Bronchial epithelial cell (primary cell): Measurements from ENCODE around the gene F13A1. TPM values are rescaled to one million over a fixed set of nuclear protein-coding genes. Genes with fewer than 3 reads are reported as not detected.

Experiments
- DNase-seq: peaks from one replicate; pipeline ENCODE4 v3.0.0-alpha.2; 2010; ENCODE audit warnings: low read depth
- FAIRE-seq: peaks from 2 replicates; lab custom pipeline; 2011; peaks lifted over from hg19 to GRCh38; lab: Jason Lieb, UNC
- H3K27me3 ChIP-seq: 2 replicates; pipeline ENCODE4 v1.5.1; 2011; ENCODE audit warnings: low read length; ENCODE audit not compliant: control insufficient read depth, insufficient read depth
- H3K36me3 ChIP-seq: 2 replicates; pipeline ENCODE4 v1.5.1; 2011; ENCODE audit warnings: low read length; ENCODE audit not compliant: control insufficient read depth, insufficient read depth
- H3K4me3 ChIP-seq: 2 replicates; pipeline ENCODE4 v1.5.1; 2011; ENCODE audit warnings: mild to moderate bottlenecking, low read depth, low read length, control low read depth
- total RNA-seq: library from RNA; depleted of rRNA; stranded (reverse); fragments of >200 nt; gene quantifications from 2 replicates; pipeline ENCODE4 v1.2.1, GENCODE V29; 2014
- TF ChIP-seq, protein P1 (sequence below): IDR thresholded peaks from 2 replicates; pipeline ENCODE4 v1.5.1; 2011; ENCODE audit warnings: mild to moderate bottlenecking, moderate library complexity, low read length, control low read depth, inconsistent platforms; ENCODE audit not compliant: insufficient read depth, severe bottlenecking

F13A1 gene
- total RNA-seq, 1 donor from 2014 or later: not detected

DNA sequence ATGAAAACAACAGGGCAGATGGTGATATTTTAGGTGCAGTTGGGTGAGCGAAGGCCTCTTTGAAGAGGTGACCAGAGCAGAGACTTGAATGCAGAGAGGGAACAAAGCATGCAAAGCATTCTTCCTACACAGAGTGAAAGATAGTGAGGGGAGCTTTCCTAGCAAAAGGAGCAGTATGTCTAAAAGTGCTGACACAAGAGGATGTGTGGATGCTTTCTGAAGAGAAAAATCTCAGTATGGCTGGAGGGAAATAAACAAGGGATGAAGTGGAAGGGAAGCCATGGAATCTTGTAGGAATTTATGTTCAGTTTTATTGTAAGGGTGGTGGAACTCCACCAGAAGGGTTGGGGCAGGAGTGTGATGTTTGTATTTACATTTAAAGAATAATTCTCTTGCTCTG lies 128.6 kb downstream of the F13A1 start:
- no peaks in the 10 kb centered on the region for H3K36me3 ChIP-seq
- TF ChIP-seq, protein P1, sequence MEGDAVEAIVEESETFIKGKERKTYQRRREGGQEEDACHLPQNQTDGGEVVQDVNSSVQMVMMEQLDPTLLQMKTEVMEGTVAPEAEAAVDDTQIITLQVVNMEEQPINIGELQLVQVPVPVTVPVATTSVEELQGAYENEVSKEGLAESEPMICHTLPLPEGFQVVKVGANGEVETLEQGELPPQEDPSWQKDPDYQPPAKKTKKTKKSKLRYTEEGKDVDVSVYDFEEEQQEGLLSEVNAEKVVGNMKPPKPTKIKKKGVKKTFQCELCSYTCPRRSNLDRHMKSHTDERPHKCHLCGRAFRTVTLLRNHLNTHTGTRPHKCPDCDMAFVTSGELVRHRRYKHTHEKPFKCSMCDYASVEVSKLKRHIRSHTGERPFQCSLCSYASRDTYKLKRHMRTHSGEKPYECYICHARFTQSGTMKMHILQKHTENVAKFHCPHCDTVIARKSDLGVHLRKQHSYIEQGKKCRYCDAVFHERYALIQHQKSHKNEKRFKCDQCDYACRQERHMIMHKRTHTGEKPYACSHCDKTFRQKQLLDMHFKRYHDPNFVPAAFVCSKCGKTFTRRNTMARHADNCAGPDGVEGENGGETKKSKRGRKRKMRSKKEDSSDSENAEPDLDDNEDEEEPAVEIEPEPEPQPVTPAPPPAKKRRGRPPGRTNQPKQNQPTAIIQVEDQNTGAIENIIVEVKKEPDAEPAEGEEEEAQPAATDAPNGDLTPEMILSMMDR: no peak
- FAIRE-seq: no peak

DNA sequence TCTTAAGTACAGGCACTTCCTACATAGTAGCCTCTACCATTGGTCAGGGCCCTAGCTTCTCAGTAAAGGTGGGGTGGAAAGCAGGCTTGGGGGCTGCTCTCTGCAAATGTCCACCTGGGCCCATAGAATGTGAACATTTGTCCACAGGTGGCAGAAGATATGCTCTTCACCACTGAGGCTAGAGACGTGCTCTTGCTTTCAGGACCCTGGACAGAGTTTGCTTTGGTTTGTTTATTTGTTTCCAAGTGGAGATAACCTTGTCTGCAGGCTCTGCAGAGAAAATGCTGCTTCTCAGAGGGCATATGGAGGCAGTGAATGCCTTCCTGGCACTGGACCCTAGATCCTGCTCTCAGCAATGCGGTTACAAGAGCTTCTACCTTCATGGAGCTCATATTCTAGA lies 129.0 kb downstream of the F13A1 start:
- DNase-seq (no peak), FAIRE-seq (no peak)
- Histone ChIP-seq H3K36me3 (no peaks in the 10 kb centered on the region), H3K4me3 (no peak overlapping the region), H3K27me3 (no peaks in the 10 kb centered on the region)
- TF ChIP-seq, protein P1: no peak

More for the DNA sequence above, 128.6 kb downstream of the F13A1 start:
- H3K27me3 ChIP-seq: no peaks in the 10 kb centered on the region
- DNase-seq: no peak
- no peak overlapping the region for H3K4me3 ChIP-seq

DNA sequence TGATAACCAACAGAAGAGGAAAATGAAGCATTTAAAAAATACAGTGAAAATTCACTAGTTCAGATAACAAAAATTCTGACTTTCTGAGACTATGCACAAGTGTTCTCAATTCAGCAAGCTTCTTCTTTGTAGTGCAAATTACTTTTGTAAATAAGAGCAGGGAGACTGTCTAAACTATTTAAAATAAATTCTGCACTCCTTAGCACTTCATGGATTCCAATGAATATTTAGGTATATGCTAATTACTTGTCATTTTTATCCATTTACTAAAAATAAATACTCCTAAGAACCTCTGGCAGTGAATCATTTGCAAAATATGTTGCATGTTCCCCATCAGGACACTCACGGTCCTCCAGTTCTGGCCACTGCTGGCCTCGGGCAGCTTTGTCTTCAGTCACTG lies 139.8 kb downstream of the F13A1 start:
- H3K4me3 ChIP-seq: no peak overlapping the region
- H3K27me3 ChIP-seq: no peaks in the 10 kb centered on the region
- H3K36me3 ChIP-seq: no peaks in the 10 kb centered on the region
- TF ChIP-seq, protein P1: no peak
- no peak for DNase-seq
- FAIRE-seq: no peak

DNA sequence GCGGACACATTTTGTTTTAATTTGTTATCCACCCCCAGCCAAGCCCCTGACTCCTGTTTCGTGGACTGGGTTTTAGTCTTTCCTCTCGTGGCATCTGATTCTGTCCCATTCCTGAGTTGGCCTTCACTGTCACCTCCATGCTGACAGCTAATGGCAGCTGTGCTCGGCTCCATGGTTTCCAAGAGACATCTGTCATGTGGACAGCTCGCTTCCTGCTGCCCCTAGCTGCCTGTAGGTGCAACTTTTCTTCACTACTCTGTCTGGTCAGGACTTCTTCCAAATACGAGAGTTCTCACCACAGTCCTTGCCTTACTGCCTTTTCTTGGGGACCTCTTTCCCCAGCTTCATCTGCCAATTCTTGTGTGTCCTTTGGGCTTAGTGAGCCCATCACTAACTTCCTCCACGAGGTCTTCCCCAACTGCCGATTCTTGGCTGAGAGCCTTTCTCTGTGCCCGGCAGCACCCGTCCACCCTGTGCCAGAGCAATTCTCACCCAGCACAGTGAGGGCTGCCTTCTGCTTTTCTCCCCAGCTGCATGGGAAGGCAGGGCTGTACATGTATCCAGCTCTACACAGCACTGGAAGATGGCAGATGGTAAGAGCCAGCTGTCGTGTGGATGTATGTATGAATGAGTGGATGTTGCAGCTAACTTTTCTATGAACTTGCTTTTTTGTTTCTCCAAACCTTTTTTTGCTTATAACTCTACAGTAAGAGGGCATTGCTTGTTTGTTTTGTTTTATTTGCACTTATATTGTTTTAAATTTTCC lies 140.4 kb downstream of the F13A1 start:
- Histone ChIP-seq H3K27me3 (no peaks in the 10 kb centered on the region), H3K36me3 (no peaks in the 10 kb centered on the region), H3K4me3 (no peak overlapping the region)
- no peak for FAIRE-seq
- DNase-seq: no peak
- TF ChIP-seq, protein P1: no peak

DNA sequence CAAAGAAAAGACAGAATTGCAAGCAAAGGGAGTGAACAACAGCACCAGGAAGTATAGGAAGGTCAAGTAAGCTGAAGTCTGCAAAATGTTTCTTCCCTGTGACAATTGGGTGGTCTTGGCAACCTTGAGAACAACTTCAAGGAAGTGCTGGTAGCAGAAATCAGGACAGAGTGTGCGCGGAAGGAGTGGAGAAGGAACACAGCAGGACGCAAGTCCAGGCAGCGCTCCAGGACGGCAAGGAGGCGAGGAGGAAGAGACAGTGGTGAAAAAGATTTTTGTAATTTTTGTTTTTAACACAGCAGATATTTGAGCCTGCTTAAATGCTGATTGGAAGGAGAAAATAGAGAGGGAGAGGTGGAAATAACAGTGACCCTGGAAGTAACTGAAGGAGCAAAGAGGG lies 141.7 kb downstream of the F13A1 start:
- Histone ChIP-seq H3K27me3 (no peaks in the 10 kb centered on the region), H3K4me3 (no peak overlapping the region), H3K36me3 (no peaks in the 10 kb centered on the region)
- DNase-seq (no peak), FAIRE-seq (no peak)
- TF ChIP-seq, protein P1: no peak

DNA sequence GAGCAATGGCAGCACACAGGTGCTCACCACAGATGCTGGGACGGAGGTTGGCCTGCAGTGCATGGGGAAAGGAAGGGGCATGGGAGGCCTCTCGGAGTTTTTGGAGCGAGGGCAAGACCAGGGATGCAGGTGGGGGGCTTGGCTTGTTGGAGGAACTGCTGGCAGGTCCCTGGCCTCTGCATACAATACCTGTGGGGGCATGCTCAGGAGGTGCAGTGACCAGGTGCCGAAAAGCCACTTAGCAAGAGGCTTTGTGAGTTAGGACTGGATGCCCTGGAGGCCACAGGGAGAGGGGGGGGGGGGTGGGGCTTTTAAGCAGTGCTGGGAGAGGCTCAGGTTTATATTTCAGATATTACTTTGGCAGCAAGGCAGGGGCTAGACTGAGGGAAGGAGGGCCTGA lies 142.7 kb downstream of the F13A1 start:
- FAIRE-seq (no peak), DNase-seq (no peak)
- Histone ChIP-seq H3K36me3 (no peaks in the 10 kb centered on the region), H3K27me3 (no peaks in the 10 kb centered on the region), H3K4me3 (no peak overlapping the region)
- TF ChIP-seq, protein P1: no peak
